Epithelial cell of proximal tubule (primary cell): ENCODE results near the gene ESD. TPM values are rescaled to one million over a fixed set of nuclear protein-coding genes. Genes with fewer than 3 reads are reported as not detected.

ENCODE experiments used
- DNase-seq: peaks from one replicate; pipeline ENCODE4 v3.0.0-alpha.2; 2011; ENCODE audit warnings: low read depth
- H3K4me3 ChIP-seq: 2 replicates; pipeline ENCODE4 v1.5.1; 2011; ENCODE audit warnings: low read depth, mild to moderate bottlenecking, low read length
- total RNA-seq: library from RNA; depleted of rRNA; stranded (reverse); fragments of >200 nt; gene quantifications from 2 replicates; pipeline ENCODE4 v1.2.3, GENCODE V29; 2015
- TF ChIP-seq, protein P1 (sequence below): conservative IDR thresholded peaks from 2 replicates; pipeline ENCODE4 v1.5.1; 2012; ENCODE audit warnings: low read depth, mild to moderate bottlenecking, low read length

ESD gene
- total RNA-seq, 1 donor from 2014 or later = 163 TPM

DNA sequence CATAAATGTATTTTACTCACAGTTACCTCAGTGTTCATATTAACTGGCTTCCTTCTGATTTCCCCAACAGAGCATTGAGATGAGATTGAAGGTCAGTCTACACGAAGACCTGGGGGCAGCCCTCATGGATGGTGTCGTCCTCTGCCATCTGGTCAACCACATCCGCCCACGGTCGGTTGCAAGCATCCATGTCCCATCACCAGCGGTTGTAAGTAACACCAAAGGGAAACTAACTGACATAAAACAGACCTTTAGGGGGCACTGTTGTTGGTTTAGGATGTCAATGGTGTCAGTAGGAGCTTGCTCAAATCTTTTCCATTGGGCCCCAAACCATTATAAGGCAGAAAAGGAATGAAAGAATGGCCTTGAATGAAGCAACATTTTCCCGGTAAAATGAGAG lies 68.2 kb downstream of the ESD start:
- no peak for DNase-seq
- no peak overlapping the region for H3K4me3 ChIP-seq
- TF ChIP-seq, protein P1, sequence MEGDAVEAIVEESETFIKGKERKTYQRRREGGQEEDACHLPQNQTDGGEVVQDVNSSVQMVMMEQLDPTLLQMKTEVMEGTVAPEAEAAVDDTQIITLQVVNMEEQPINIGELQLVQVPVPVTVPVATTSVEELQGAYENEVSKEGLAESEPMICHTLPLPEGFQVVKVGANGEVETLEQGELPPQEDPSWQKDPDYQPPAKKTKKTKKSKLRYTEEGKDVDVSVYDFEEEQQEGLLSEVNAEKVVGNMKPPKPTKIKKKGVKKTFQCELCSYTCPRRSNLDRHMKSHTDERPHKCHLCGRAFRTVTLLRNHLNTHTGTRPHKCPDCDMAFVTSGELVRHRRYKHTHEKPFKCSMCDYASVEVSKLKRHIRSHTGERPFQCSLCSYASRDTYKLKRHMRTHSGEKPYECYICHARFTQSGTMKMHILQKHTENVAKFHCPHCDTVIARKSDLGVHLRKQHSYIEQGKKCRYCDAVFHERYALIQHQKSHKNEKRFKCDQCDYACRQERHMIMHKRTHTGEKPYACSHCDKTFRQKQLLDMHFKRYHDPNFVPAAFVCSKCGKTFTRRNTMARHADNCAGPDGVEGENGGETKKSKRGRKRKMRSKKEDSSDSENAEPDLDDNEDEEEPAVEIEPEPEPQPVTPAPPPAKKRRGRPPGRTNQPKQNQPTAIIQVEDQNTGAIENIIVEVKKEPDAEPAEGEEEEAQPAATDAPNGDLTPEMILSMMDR = peak; percentile 45

DNA sequence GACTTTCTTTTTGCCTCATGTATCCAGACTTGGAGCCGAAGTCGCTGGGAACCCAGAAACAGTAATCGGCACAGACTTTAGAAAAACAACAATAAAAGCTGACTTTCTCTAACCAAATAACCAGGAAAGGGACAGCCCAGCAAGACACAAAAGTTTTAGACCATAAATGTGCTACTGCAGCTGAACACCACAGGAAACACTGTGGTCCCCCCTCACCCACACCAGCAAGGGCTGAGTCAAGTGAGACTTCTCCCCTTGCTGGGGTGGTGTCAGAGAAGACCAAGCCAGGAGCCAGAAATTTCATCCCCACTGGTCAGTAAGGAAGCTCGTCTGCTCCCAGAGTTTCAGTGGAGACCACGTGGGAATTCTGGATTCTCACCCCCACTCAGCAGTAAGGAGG lies 70.6 kb downstream of the ESD start:
- no peak for DNase-seq
- H3K4me3 ChIP-seq = no peak overlapping the region
- TF ChIP-seq, protein P1 = no peak

Other genes starting within 250 kb of the ESD start
- gene LRCH1, start 244.0 kb downstream of the ESD start, total RNA-seq = 11.9 and 17.0 TPM in 2 replicates
- not detected in 2 replicates for gene HTR2A, start 99.9 kb upstream of the ESD start, total RNA-seq